Caco-2 (cell line): ENCODE results near the gene CCDC200. TPM values are rescaled to one million over a fixed set of nuclear protein-coding genes. Genes with fewer than 3 reads are reported as not detected.

Experiments
- BruUV-seq: library from RNA; stranded (reverse); fragments of 400-500 nt; replicated peaks from 2 replicates; lab custom pipeline; 2021; lab: Mats Ljungman, UMichigan
- CTCF ChIA-PET: fragments of 300-600 bp; sonication (Branson Sonifier 250); formaldehyde crosslinking; loops from one replicate; lab custom pipeline; 2022; ENCODE audit warnings: antibody characterized with exemption; lab: Charles Lee
- POLR2A ChIA-PET: fragments of 300-600 bp; sonication (Branson Sonifier 250); formaldehyde crosslinking; loops from one replicate; lab custom pipeline; 2022; ENCODE audit warnings: antibody characterized with exemption; lab: Charles Lee
- DNase-seq, 2 experiments: peaks; one replicate each; pipeline versions ENCODE4 v3.0.0 to v3.0.0-alpha.2; 2020 to 2022
- H3K27me3 ChIP-seq: replicated peaks from 2 replicates; pipeline ENCODE4 v1.6.0; 2011; ENCODE audit warnings: low read length; ENCODE audit not compliant: control insufficient read depth, insufficient read depth
- H3K36me3 ChIP-seq: 2 replicates; pipeline ENCODE4 v1.5.1; 2011; ENCODE audit warnings: low read length; ENCODE audit not compliant: control insufficient read depth, insufficient read depth
- H3K4me1 ChIP-seq: fragments of 250-450 bp; sonication (Bioruptor Pico); 2 replicates; pipeline ENCODE4 v1.5.1; 2020; ENCODE audit warnings: mild to moderate bottlenecking
- H3K4me3 ChIP-seq: 2 replicates; pipeline ENCODE4 v1.5.1; 2011; ENCODE audit warnings: low read depth, mild to moderate bottlenecking, control low read depth, low read length
- H3K9me3 ChIP-seq: fragments of 250-450 bp; sonication (Bioruptor Pico); 2 replicates; pipeline ENCODE4 v1.5.1; 2020; ENCODE audit warnings: mild to moderate bottlenecking, moderate library complexity
- H3K27ac Mint-ChIP-seq: one replicate; pipeline ENCODE4 v1.8.0; 2022; ENCODE audit warnings: mixed read lengths; ENCODE audit not compliant: unreplicated experiment
- H3K27me3 Mint-ChIP-seq: one replicate; pipeline ENCODE4 v1.8.0; 2022; ENCODE audit warnings: mixed read lengths; ENCODE audit not compliant: insufficient read depth, unreplicated experiment
- H3K36me3 Mint-ChIP-seq: one replicate; pipeline ENCODE4 v1.8.0; 2022; ENCODE audit warnings: mild to moderate bottlenecking, mixed read lengths; ENCODE audit not compliant: insufficient read depth, unreplicated experiment
- H3K4me1 Mint-ChIP-seq: one replicate; pipeline ENCODE4 v1.8.0; 2022; ENCODE audit warnings: low read depth, mixed read lengths; ENCODE audit not compliant: unreplicated experiment
- H3K4me3 Mint-ChIP-seq: one replicate; pipeline ENCODE4 v1.8.0; 2022; ENCODE audit warnings: mild to moderate bottlenecking, moderate library complexity, mixed read lengths; ENCODE audit not compliant: unreplicated experiment
- H3K9me3 Mint-ChIP-seq: one replicate; pipeline ENCODE4 v1.8.0; 2022; ENCODE audit warnings: mixed read lengths; ENCODE audit not compliant: unreplicated experiment
- intact Hi-C: fragments of 100-400 bp; cut with micrococcal nuclease; formaldehyde crosslinking; loops from one replicate; pipeline ENCODE4 v1.10.0; 2022; ENCODE audit not compliant: unreplicated experiment
- total RNA-seq: library from RNA; stranded (reverse); gene quantifications from 2 replicates; pipeline ENCODE4 v1.2.3, GENCODE V29; 2022
- TF ChIP-seq, protein P1 (sequence below), 2 experiments: fragments of 200-600 bp in 1 of 2; IDR thresholded peaks; 1 replicate in 1 of 2; 2 replicates in 1 of 2; pipeline versions ENCODE4 v1.5.1 to v1.8.0; 2011 to 2022; ENCODE audit warnings: antibody characterized with exemption in 1 of 2, control low read depth in 1 of 2, inconsistent platforms in 1 of 2, low read depth in 1 of 2, low read length in 1 of 2, mild to moderate bottlenecking in 1 of 2, moderate library complexity in 1 of 2; ENCODE audit not compliant: insufficient read depth in 1 of 2, severe bottlenecking in 1 of 2, unreplicated experiment in 1 of 2

CCDC200 gene
- total RNA-seq, 1 experiment from 2014 or later, result not detected

DNA sequence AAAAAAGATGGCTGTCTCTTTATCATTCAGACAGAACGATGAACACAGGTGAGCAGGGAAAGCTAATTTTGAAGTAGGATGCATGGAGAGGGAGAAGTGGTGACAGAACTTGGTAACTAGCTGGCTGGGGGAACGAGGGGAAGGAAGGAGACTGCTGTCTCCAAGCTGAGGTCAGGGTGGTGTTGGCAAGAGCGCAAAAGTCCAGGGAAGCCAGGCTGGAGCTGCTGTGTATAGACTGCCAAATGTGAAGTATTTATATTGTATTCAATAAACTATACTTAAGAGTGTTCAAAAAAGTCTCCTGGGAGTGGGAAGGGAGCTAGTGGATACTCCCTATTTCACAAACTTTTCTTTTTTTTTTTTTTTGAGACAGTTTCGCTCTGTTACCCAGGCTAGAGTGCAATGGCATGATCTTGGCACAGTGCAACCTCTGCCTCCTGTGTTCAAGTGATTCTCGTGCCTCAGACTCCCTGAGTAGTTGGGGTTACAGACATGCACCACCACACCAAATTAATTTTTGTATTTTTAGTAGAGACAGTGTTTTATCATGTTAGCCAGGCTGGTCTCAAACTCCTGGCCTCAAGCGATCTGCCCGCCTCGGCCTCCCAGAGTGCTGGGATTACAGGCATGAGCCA is 8.6 kb downstream of the CCDC200 start:
- Mint-ChIP-seq H3K36me3 (no peaks in the 10 kb centered on the region), H3K27me3 (no peaks in the 10 kb centered on the region), H3K4me3 (no peak overlapping the region), H3K9me3 (no peaks in the 10 kb centered on the region), H3K27ac (no peak overlapping the region), H3K4me1 (no peaks in the 10 kb centered on the region)
- DNase-seq, result peak in 1 of 2 experiments; percentile 7
- TF ChIP-seq, protein P1, sequence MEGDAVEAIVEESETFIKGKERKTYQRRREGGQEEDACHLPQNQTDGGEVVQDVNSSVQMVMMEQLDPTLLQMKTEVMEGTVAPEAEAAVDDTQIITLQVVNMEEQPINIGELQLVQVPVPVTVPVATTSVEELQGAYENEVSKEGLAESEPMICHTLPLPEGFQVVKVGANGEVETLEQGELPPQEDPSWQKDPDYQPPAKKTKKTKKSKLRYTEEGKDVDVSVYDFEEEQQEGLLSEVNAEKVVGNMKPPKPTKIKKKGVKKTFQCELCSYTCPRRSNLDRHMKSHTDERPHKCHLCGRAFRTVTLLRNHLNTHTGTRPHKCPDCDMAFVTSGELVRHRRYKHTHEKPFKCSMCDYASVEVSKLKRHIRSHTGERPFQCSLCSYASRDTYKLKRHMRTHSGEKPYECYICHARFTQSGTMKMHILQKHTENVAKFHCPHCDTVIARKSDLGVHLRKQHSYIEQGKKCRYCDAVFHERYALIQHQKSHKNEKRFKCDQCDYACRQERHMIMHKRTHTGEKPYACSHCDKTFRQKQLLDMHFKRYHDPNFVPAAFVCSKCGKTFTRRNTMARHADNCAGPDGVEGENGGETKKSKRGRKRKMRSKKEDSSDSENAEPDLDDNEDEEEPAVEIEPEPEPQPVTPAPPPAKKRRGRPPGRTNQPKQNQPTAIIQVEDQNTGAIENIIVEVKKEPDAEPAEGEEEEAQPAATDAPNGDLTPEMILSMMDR (IDR thresholded peaks at IDR 0.05; ENCODE audit: insufficient read depth in 1 of 2, low read depth in 1 of 2, low read length in 1 of 2, severe bottlenecking in 1 of 2, unreplicated experiment in 1 of 2), result no peak
- CTCF ChIA-PET, result interaction anchor here (0.5 to 1.1 kb wide), 3 partner anchors 123 to 360 kb away, joined by 3 to 6 read pairs (median 3); no protein-coding TSS in a partner anchor
- POLR2A ChIA-PET, result interaction anchor here (1.0 to 1.7 kb wide), 2 partner anchors 96 to 198 kb away, joined by 5 read pairs; partner anchors contain the start of gene VAT1
- no peaks in the 10 kb centered on the region for H3K9me3 ChIP-seq
- intact Hi-C loops, result no loop called here
- H3K4me1 ChIP-seq, result peaks cover 18% of the 10 kb centered on the region
- H3K36me3 ChIP-seq, result peaks cover 2% of the 10 kb centered on the region
- no peak overlapping the region for H3K4me3 ChIP-seq
- BruUV-seq, result no TSS peak
- H3K27me3 ChIP-seq, result no peaks in the 10 kb centered on the region

- intact Hi-C loops, result no loop called here
- Mint-ChIP-seq H3K9me3 (no peaks in the 10 kb centered on the region), H3K36me3 (no peaks in the 10 kb centered on the region), H3K27me3 (no peaks in the 10 kb centered on the region), H3K4me1 (no peaks in the 10 kb centered on the region), H3K4me3 (no peak overlapping the region), H3K27ac (no peak overlapping the region)
- ChIA-PET CTCF (interaction anchor here (0.5 to 1.1 kb wide), 2 partner anchors 153 to 361 kb away, joined by 3 read pairs; no protein-coding TSS in a partner anchor), POLR2A (interaction anchor here (1.0 to 1.7 kb wide), 2 partner anchors 97 to 197 kb away, joined by 5 read pairs; partner anchors contain the start of gene VAT1)
- Histone ChIP-seq H3K27me3 (no peaks in the 10 kb centered on the region), H3K36me3 (peaks cover 2% of the 10 kb centered on the region), H3K4me3 (no peak overlapping the region), H3K4me1 (peaks cover 18% of the 10 kb centered on the region), H3K9me3 (no peaks in the 10 kb centered on the region)
- BruUV-seq, result no TSS peak
- TF ChIP-seq, protein P1 (IDR thresholded peaks at IDR 0.05; ENCODE audit: insufficient read depth in 1 of 2, low read depth in 1 of 2, low read length in 1 of 2, severe bottlenecking in 1 of 2, unreplicated experiment in 1 of 2), result no peak
- DNase-seq, result peak in 1 of 2 experiments; percentile 1
Measured at GRCh38 chr17:43219001-43219400, 9.4 kb downstream of the CCDC200 start.

DNA sequence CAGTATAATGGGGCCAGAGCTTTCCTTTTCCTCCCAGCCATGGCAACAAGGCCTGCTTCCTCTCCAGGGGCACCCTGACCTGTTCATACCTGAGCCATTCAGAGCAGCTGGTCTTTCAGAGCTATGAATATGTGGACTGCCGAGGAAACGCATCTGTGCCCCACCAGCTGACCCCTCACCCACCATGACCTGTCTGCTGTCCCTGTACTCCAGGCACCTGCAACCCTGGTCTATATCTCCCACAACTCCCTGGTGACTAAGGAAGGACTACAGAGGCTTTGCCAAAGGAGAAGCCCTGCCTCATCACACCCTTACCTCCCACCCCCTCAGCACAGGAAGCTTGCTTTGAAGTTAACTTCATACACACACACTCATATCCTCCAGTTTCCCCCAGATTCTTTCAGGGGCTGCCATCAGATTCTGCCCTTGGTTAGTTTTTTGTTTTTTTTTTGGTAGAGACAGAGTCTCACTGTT is 10.8 kb downstream of the CCDC200 start:
- peaks cover 3% of the 10 kb centered on the region for H3K4me1 Mint-ChIP-seq
- TF ChIP-seq, protein P1 (IDR thresholded peaks at IDR 0.05; ENCODE audit: insufficient read depth in 1 of 2, low read depth in 1 of 2, low read length in 1 of 2, severe bottlenecking in 1 of 2, unreplicated experiment in 1 of 2), result no peak
- no peaks in the 10 kb centered on the region for H3K36me3 Mint-ChIP-seq
- no TSS peak for BruUV-seq
- H3K27ac Mint-ChIP-seq, result no peak overlapping the region
- H3K27me3 Mint-ChIP-seq, result no peaks in the 10 kb centered on the region
- H3K4me3 Mint-ChIP-seq, result no peak overlapping the region
- H3K36me3 ChIP-seq, result peaks cover 2% of the 10 kb centered on the region
- H3K4me1 ChIP-seq, result peaks cover 20% of the 10 kb centered on the region
- H3K27me3 ChIP-seq, result no peaks in the 10 kb centered on the region
- DNase-seq, result peak in 1 of 2 experiments; percentile 25
- H3K9me3 ChIP-seq, result no peaks in the 10 kb centered on the region
- intact Hi-C loops, result no loop called here
- ChIA-PET CTCF (interaction anchor here (0.6 to 0.7 kb wide), 3 partner anchors 17 to 92 kb away, joined by 3 to 5 read pairs (median 3); no protein-coding TSS in a partner anchor), POLR2A (interaction anchor here (0.6 kb wide), 1 partner anchor 98 kb away, joined by 3 read pairs; no protein-coding TSS in a partner anchor)
- H3K4me3 ChIP-seq, result no peak overlapping the region
- H3K9me3 Mint-ChIP-seq, result no peaks in the 10 kb centered on the region
